ENCODE data around the gene DNAAF1. TPM values are rescaled to one million over a fixed set of nuclear protein-coding genes. Genes with fewer than 3 reads are reported as not detected.

Gene DNAAF1
- polyA plus RNA-seq, 2 of the 4 experiments (the other 2 are of a cell fraction), result 0.13 to 0.14 TPM

GRCh38 chr16:84161037-84161436 is 15.9 kb downstream of the DNAAF1 start:
- H3K4me2 ChIP-seq, result no peak overlapping the region
- CTCF ChIA-PET, result interaction anchor here (0.9 to 2.0 kb wide), 5 partner anchors 15 to 323 kb away, joined by 3 to 12 read pairs (median 4); partner anchors contain the start of gene TAF1C
- no peaks in the 10 kb centered on the region for H3K4me1 ChIP-seq
- H3K4me3 ChIP-seq, result no peak overlapping the region
- no peak for TF ChIP-seq KDM1A (IDR thresholded peaks at IDR 0.05; ENCODE audit: low read depth)
- no peak for TF ChIP-seq CBX8 (IDR thresholded peaks at IDR 0.05)
- TF ChIP-seq EP300 (IDR thresholded peaks at IDR 0.05), result no peak
- no peak for TF ChIP-seq EHMT2 (IDR thresholded peaks at IDR 0.05; ENCODE audit: low read depth)
- TF ChIP-seq REST (IDR thresholded peaks at IDR 0.05), result no peak
- ATAC-seq (no peak), DNase-seq (ENCODE audit: low read depth in 1 of 2, low spot score in 1 of 2) (no peak), FAIRE-seq (no peak)
- no peak overlapping the region for H3K27ac ChIP-seq
- POLR2A ChIA-PET, result no interaction called here
- H3K9me3 ChIP-seq, result no peaks in the 10 kb centered on the region
- WGBS (ENCODE audit: missing lambda C conversion rate), result 66% methylated on average over 10 of the region's 10 CpGs

- CTCF ChIA-PET, result interaction anchor here (0.9 to 2.0 kb wide), 3 partner anchors 14 to 322 kb away, joined by 4 to 12 read pairs (median 4); partner anchors contain the start of gene TAF1C
These were observed 16.7 kb downstream of the DNAAF1 start for GRCh38 chr16:84161801-84162200.

More at GRCh38 chr16:84161801-84162200, 16.7 kb downstream of the DNAAF1 start:
- POLR2A ChIA-PET, result no interaction called here
- H3K4me2 ChIP-seq, result no peak overlapping the region
- H3K4me1 ChIP-seq, result no peaks in the 10 kb centered on the region
- no peak for TF ChIP-seq JUN (IDR thresholded peaks at IDR 0.05)
- no peak for TF ChIP-seq E2F6 (IDR thresholded peaks at IDR 0.05; ENCODE audit: borderline replicate concordance, low read depth)
- TF ChIP-seq KDM5A (IDR thresholded peaks at IDR 0.05), result no peak
- no peak for TF ChIP-seq GATA3 (IDR thresholded peaks at IDR 0.05; ENCODE audit: borderline replicate concordance)
- no peak for TF ChIP-seq REST (IDR thresholded peaks at IDR 0.05)
- no peak for TF ChIP-seq HES2 (IDR thresholded peaks at IDR 0.05)
- TF ChIP-seq PHF8 (IDR thresholded peaks at IDR 0.05; ENCODE audit: borderline replicate concordance, low read depth), result no peak
- TF ChIP-seq SMC3 (IDR thresholded peaks at IDR 0.05), result no peak
- TF ChIP-seq HEYL (CRISPR knock-in tag; IDR thresholded peaks at IDR 0.05), result no peak
- TF ChIP-seq CTCF (IDR thresholded peaks at IDR 0.05), result no peak
- TF ChIP-seq RCOR1 (IDR thresholded peaks at IDR 0.05; ENCODE audit: low read depth, low read length), result no peak
- TF ChIP-seq MAFK (IDR thresholded peaks at IDR 0.05; ENCODE audit: partially characterized antibody), result no peak
- no peak for TF ChIP-seq RNF2 (IDR thresholded peaks at IDR 0.05; ENCODE audit: borderline replicate concordance, low read depth)
- no peak for TF ChIP-seq NR3C1 (IDR thresholded peaks at IDR 0.05)
- TF ChIP-seq MAZ (IDR thresholded peaks at IDR 0.05; ENCODE audit: borderline replicate concordance, low read depth, low read length), result no peak
- no peak for TF ChIP-seq TFCP2L1 (CRISPR knock-in tag; IDR thresholded peaks at IDR 0.05)
- TF ChIP-seq RARB (CRISPR knock-in tag; IDR thresholded peaks at IDR 0.05), result no peak
- TF ChIP-seq FOSB (CRISPR knock-in tag; IDR thresholded peaks at IDR 0.05), result no peak
- WGBS (ENCODE audit: missing lambda C conversion rate), result 35% methylated on average over 3 of the region's 3 CpGs
- no peak overlapping the region for H3K27ac ChIP-seq
- DNase-seq (ENCODE audit: low read depth in 1 of 2, low spot score in 1 of 2), result no peak
- FAIRE-seq, result no peak
- no peaks in the 10 kb centered on the region for H3K9me3 ChIP-seq
- no peak overlapping the region for H3K4me3 ChIP-seq
- ATAC-seq, result no peak

Measured in A549 (cell line).